DMS53 treated with DMSO at 0.1 percent for 48 hours (cell line): ENCODE results near the gene MYRIP.
"Not testable (repeated sequence)": the region's sequence is repeated elsewhere in the genome, so short reads cannot be mapped to it uniquely, and the experiment has no call there.

Experiments used
- DNase-seq: peaks from one replicate; lab custom pipeline; 2025; ENCODE audit not compliant: unreplicated experiment; lab: John Stamatoyannopoulos, UW

Gene MYRIP

DNA sequence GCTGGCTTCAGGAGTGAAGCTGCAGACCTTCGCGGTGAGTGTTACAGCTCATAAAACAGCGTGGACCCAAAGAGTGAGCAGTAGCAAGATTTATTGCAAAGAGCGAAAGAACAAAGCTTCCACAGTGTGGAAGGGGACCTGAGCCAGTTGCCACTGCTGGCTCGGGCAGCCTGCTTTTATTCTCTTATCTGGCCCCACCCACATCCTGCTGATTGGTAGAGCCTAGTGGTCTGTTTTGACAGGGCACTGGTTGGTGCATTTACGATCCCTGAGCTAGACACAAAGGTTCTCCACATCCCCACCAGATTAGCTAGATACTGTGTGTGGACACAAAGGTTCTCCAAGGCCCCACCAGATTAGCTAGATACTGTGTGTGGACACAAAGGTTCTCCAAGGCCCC is 267.7 kb downstream of the MYRIP start:
- not testable (repeated sequence) for DNase-seq

DNA sequence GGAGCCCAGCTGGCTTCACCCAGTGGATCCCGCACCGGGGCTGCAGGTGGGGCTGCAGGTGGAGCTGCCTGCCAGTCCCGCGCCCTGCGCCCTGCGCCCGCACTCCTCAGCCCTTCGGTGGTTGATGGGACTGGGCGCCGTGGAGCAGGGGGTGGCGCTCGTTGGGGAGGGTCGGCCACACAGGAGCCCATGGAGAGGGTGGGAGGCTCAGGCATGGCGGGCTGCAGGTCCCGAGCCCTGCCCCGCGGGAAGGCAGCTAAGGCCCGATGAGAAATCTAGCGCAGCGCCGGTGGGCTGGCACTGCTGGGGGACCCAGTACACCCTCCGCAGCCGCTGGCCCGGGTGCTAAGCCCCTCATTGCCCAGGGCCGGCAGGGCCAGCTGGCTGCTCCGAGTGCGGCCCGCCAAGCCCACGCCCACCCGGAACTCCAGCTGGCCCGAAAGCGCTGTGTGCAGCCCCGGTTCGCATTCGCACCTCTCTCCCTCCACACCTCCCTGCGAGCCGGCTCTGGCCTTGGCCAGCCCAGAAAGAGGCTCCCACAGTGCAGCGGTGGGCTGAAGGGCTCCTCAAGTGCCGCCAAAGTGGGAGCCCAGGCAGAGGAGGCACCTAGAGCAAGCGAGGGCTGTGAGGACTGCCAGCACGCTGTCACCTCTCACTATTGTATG is 268.6 kb downstream of the MYRIP start:
- DNase-seq = not testable (repeated sequence)

DNA sequence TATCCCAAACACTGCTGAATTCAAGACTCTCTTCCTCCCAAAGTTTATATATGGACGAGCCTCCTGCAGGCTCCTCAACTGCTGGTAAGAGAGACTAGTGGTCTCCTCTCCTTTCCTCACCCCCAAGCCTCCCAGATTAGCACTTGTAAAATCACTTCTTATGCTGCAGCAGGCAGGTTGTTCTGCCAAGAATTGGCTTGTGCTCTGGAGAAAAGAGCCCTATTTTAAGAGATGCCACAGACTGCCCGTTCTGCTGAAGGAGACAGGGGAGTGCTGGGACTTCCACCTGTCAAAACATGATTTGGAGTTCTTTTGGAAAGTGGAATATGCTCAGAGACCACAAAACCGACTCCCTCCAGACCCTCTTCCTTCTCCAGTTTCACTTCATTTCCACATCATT is 269.2 kb downstream of the MYRIP start:
- no peak for DNase-seq

DNA sequence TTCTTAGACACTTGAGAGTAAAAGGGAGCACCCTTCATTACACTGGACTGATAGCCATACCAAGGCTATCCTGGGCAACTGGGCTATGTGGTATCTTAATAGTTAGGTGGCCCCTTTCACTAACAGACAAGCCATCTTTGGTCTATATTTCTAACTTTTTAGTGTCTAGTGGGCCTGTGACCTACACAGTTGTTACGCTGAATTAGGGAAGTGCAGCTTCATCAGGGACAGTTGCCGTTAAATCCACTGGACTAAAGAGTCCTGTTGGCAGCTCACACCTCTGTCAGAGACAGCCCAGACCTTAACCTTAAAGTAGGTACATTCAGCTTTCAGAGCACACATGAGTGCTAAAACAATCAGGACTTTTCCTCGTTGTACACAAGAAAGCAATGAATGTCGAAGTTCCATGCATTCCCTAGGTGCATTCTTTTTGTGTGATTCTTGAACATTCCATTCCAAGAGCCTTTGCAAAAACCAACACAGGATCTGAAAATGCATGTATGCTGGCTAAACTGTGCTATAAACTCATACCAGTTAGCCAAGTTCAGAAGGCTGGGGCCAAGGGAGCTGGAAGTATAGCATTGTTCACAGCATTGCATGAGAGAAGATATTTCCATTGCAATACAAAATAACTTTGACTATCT is 269.9 kb downstream of the MYRIP start:
- no peak for DNase-seq

DNA sequence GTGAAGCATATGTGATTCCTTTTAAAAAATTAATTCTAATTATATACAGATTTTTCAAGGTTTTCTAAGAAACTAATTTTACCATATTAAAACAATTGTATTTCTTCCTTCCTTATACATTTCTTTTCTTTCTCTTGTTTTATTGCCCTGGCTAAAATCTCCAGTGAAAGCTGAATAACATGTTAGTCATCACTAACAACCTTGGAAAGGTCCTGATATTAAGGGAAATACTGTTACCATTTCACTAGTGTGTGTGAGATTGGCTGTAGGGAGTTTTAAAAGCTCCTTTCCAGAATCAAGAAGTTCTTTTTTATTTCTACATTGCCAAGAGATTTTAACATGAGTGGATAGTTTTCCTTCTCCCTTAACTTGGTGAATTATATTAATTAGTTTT is 270.4 kb downstream of the MYRIP start:
- DNase-seq = no peak

DNA sequence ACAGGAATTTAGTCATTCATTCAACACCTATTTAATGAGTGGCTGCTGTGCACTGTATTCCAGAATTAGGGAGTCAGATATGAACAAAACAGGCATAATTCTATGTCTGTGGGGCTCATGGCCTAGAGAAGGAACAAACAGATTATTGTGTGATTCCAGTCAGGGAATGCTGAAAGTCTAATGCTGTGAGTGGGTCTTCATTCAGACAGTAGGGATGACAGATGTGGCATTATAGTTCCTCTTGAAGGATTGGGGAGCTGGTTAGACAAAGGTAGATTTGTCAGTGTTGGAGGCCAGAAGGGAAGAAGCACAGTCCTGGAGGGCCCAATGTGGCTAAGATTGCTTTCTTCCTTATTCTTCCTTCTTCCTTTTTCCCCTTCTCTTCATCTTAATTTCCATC is 273.7 kb downstream of the MYRIP start:
- DNase-seq = no peak

DNA sequence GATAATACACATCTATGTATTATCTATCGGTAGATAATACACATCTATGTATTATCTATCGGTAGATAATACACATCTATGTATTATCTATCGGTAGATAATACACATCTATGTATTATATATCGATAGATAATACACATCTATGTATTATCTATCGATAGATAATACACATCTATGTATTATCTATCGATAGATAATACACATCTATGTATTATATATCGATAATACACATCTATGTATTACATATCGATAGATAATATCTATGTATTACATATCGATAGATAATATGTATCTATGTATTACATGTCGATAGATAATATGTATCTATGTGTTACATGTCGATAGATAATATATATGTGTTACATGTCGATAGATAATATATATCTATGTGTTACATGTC is 275.0 kb downstream of the MYRIP start:
- not testable (repeated sequence) for DNase-seq

DNA sequence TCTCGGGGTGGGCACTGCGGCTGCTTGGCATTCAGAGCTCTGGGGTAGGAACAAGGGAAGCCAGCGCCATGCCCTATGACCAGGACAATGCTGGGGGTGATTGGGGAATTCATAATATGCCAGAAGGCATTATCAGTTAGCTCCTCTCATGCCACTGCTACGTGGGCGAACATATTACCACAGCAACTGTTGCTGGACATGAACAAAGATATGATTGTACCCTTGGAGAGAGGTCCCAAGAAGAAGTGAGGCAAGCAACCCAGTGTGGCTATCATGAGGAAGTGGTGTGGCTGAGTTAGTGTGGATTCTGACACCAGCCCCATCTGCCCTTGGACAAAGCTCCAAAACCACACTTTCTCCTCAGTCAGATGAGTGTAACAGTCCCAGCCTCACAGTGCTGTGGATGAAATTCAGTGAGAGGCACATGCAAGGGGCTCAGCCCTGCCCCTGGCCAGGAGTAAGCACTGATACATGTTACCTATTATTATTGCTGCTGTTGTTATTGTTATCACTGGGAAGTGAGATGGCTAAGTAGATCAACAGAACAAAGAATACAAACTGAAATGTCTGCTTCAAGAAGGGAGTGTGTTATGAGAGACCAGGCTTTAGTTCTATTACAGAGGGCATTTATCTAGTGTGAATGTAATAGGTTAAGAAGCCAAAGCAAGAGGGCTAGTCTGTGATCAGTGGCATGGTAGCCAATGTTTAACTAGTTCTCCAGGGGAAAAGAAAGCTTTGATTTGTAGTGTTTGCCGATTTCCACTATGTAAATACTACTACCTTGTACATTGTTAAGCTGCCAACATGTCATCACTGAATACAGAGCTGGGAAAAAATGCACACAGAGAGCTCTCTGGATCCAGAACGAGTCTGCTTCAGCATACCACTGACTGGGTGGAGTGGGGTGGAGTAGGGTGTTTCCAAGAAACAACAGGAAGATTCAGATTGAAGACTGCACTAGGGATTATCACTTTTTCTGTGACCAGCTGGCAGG is 277.8 kb downstream of the MYRIP start:
- DNase-seq = peak; percentile 76

DNA sequence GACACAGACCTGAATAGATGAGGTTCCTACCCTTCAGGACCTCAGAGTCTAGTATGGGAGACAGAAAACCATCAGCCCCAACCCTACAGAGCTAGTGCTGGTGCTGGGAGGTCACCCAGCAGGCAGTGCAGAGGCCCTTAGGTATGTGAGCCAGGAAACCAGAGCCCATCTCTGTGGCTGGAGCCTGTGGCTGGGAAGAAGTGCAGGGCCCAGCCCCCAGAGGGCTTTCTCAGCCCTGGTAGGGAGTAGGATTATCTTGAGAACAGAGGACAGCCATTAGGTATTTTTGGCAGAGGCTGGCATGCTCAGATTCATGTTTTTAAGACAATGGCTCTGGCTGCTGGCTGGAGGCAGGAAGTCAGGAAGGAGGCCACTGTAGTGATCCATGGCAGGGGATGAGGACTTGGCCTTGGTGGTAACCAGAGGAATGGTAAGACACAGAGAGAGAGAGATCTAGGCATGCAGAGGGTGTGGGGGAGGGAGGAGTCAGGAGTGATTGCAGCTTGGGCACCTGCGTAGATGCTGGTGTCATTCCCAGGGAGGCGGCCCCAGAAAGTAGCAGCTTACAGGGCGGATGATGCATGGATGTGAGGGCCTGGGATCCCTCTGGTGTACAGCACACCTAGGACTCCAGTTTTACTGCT is 279.2 kb downstream of the MYRIP start:
- no peak for DNase-seq

DNA sequence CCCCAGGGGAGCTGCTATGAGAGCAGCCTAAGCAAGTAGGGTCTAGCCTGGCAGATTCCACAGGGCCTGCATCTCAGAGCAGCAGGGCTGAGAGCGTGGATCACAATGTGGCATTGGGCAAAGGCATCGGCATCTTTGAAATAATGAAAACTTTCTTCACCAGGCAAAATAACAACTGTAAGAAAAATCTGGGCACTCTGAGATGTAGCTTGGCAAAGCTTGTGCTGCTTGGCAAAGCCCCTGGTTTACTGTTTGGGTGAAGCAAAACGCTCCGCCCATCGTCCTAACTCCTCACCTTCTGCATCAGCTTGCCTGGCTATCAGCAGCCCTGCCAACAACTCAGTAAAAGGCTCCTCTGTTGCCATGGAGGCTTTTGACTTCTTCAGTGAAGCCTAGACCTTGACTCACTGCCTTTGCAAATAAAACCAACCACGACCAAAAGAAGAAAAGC is 287.3 kb downstream of the MYRIP start:
- no peak for DNase-seq

DNA sequence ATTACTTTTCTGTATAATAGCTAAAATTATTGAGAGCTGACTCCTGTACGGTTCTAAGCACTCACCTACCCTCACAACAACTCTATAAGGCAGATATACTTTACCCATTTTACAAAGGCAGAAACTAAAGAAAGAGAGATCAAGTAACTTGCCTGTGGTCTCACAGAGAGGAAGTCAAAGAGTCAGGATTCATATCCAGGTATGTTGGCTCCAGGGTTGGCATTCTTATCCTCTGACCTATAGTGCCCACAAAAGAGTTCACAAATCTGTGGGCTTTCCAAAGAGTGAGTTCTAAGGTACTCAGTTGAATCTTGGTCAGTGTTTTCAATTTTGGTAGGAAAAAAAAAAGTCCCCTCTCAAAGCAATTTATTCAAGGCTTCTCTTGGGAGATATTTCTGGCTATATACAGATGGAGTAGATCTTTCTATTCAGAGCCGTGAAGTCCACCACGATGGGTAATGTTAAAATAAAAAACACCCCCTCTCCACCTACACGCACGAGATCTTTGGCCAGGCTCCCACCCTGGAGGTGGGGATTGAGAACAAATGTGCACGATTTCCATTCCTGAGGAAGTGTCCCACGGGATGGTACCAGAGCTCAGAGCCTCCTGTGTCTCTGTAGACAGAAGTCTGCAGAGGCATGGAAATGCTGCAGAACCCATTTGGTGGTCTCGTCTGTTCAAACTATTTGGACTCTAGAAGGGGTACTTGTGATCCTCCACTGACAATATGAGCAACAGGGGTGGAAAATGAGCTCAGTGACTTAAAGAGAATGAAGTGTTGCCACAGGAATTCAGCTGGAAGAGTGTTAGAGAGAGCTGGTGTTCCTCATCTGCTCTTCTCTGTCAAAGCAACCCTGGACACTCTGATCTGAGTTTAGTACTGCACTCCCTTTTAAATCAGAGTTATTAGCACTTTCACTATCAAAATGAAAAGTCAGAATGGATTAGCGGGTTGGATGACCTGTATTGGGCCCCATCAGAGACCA is 288.0 kb downstream of the MYRIP start:
- no peak for DNase-seq

DNA sequence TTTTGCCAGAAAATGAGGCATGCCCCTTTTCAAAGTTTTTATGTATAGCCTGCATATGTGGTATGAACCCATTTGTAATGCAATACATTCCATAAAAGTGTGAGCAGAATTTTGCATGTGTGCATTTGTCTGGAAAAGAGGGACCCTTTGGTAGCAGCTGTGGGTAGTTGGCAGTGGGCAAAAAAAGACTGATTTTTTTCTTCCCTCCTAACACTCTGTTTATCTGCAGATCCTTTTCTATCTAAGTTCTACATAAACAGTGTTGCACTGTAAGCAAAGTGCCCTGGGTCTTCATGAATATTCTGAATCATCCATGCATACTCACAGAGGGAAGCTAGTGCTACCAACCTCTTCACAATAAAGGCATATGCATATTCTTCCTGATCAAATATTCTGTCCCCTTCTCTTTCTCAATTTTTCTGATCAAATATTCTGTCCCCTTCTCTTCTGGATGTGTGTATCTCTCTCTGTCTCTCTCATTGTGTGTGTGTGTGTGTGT is 288.9 kb downstream of the MYRIP start:
- DNase-seq = no peak

DNA sequence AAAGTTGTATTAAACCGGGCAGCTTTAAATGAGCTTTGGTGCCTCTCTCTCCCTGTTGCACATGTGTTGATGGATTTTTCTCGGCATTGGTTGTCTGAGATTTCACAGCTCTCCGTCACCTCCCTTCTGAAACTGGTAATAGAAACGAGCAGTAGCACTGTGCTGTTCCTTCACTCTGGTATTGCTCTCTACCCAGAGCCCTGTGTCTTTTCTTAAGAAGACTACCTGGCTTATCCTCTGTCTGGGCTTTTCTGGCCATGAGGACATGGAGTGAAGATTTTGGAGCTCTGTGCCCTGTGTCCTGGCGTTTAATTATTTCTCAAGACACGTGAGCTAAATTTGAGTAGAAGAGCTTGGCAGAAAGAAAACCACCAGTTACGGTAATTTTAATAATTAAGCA is 290.5 kb downstream of the MYRIP start:
- no peak for DNase-seq

DNA sequence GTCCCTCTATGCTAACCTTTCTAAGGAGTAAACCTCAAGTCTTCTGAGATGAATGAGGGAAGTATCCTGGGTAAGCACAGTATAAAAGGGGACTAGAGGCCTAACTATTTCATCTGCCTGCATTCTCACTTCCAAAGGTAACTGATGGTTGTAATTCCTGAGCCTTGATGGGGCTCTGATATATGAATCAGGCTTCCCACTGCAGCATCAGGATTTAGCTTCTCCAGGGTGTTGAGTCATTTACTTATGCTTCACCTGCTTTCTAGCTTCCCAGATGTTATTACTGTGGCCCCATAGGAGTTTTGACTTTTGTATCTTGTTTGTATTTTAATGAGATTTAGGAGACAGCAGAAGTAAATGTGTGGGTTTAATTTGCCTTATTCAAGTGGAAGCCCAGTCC is 292.8 kb downstream of the MYRIP start:
- no peak for DNase-seq

DNA sequence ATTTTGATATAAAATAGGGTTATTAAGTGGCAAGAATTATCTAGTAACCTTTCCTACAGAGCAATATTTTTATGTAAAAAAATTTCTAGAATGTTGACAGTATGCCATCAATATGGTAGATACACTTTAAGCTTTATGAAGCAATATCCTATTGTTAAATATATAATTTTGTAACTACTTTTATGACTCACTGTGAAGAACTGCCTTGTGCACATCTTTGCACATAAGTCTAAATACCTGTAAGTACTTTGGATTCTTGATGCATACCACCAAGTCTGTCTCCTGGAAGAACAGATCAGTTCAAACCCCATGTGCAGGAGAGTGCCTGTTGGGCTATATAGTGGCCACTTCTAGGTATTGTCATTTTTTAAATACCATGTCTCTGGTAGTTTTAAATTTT is 294.4 kb downstream of the MYRIP start:
- DNase-seq = no peak

DNA sequence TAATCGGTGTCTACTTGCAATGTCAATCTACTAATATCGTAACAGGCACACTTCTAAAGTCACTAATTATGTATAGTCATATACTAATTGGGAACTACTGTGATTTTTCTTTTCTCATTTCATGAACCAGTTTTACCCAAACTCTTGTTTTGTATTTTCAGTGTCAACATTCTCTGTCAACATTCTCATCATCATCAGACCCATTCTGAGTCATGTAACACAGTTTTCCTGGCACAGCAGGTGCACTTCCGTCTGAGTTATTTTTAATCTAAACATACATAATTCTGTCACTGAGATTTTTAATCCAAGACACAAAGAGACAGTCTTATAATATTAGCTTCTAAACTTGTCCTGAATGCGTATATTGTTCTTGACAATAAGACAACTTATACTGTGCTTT is 295.0 kb downstream of the MYRIP start:
- no peak for DNase-seq

DNA sequence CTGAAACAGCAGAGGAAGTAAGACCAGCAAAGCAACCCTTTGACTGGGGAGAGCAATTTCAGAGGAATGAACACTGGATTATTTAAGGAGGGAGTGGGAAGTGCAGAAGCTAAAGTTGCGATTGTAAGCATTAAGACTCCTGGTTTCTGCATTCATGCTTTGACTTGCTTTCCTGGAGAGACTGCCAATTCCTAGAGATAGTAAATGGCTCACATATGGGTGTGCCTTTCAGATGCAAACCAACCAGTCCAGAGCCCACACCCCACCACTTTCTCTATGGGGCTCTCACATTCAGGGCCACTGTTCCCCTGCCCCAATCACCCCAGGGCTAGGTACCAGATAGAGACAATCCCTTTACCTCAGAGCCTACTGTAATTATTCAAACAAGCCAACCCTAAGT is 299.2 kb downstream of the MYRIP start:
- DNase-seq = no peak

DNA sequence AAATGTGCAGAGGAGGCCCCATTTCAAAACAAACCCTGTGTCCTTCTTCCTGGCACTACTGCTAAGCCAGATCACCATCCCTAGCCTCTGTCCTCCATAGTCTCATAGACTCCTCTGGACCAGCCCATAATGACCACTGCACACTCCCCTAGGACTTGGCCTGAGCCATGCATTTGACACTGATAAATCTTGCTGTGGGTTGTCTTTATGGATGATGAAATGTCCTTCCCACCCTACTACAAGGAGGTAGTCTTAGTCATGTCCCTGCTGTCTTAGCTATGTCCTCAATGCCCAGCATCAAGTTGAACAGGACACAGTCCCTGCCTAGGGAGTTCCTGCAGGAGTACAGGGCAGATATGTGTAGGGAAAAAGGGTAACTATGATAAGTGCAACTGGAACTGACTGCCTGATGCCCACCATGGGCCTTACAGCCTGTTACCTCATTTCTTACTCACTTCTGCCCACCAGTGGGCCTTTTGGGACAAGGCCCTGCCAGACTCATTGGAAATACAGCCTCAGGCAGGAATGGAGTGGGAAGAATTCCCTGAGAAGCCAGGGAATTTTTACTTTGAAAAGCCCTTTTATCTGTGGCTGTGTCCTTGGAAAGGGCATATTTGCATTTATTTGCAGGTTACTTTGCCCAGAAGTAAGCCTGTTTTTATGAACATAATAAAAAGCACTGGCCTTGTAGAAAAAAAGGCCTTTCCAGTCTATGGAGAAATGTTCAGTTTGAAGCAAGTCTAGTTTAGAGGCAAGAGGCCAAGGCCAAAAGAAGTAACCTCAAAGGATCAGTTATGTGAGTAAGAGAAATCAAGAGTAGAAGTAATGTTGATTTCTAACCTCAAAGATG is 300.5 kb downstream of the MYRIP start:
- DNase-seq = no peak
